ENCODE measurements around the gene LRMDA.

- TF ChIP-seq CTCF (conservative IDR thresholded peaks at IDR 0.05; ENCODE audit: low read length) (no peak), EZH2phosphoT487 (IDR thresholded peaks at IDR 0.05; ENCODE audit: borderline replicate concordance, low read depth, low read length) (no peak)
These were observed 397.0 kb downstream of the LRMDA start for GRCh38 chr10:75828413-75828812.

All from OCI-LY7 (cell line).